Measurements from ENCODE around the gene SEC11C. TPM values are rescaled to one million over a fixed set of nuclear protein-coding genes. Genes with fewer than 3 reads are reported as not detected.

SEC11C gene
- total RNA-seq, 4 donors from 2014 or later, result 25.9 to 48.0 (median 34.4) TPM

DNA sequence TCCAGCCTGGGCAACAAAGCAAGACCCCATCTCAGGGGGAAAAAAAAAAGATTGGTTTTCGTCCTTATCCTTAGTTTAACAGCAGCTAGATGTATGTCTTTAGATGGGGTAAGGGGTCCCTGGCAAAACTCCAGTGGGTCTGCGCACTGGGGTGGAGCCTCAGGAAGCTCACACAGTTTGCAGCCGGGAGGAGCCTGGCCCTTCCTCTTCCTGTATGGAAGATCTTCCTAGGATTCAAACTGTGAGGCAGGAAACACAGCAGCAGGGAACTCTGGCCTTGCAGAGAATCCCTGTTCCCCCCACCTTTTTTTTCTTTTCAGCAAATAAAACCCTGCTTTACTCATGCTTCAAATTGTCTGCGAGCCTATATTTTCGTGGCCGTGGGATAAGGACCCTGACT, 67.8 kb downstream of the SEC11C start:
- peaks cover 15% of the 10 kb centered on the region for H3K4me1 ChIP-seq
- H3K27ac ChIP-seq, result no peak overlapping the region
- TF ChIP-seq, protein P1, sequence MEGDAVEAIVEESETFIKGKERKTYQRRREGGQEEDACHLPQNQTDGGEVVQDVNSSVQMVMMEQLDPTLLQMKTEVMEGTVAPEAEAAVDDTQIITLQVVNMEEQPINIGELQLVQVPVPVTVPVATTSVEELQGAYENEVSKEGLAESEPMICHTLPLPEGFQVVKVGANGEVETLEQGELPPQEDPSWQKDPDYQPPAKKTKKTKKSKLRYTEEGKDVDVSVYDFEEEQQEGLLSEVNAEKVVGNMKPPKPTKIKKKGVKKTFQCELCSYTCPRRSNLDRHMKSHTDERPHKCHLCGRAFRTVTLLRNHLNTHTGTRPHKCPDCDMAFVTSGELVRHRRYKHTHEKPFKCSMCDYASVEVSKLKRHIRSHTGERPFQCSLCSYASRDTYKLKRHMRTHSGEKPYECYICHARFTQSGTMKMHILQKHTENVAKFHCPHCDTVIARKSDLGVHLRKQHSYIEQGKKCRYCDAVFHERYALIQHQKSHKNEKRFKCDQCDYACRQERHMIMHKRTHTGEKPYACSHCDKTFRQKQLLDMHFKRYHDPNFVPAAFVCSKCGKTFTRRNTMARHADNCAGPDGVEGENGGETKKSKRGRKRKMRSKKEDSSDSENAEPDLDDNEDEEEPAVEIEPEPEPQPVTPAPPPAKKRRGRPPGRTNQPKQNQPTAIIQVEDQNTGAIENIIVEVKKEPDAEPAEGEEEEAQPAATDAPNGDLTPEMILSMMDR (IDR thresholded peaks at IDR 0.05), result no peak
- no peak for TF ChIP-seq POLR2A (IDR thresholded peaks at IDR 0.05)
- no peak for TF ChIP-seq POLR2AphosphoS5 (IDR thresholded peaks at IDR 0.05)
- no peak for TF ChIP-seq EP300 (IDR thresholded peaks at IDR 0.05)
- H3K9me3 ChIP-seq, result no peaks in the 10 kb centered on the region
- no peak overlapping the region for H3K4me3 ChIP-seq
- WGBS, result 75% methylated on average over 6 of the region's 6 CpGs
- no peaks in the 10 kb centered on the region for H3K36me3 ChIP-seq
- no peaks in the 10 kb centered on the region for H3K27me3 ChIP-seq
- no peak for DNase-seq (ENCODE audit: low spot score in 2 of 2)

Other genes starting within 250 kb of the SEC11C start
- not detected for gene GRP, start 80.3 kb downstream of the SEC11C start, total RNA-seq
- gene RAX, start 133.6 kb downstream of the SEC11C start, total RNA-seq, result under 1 TPM in 1 of 4 donors, not detected in 3; 0.18 TPM
- not detected for gene CPLX4, start 178.8 kb downstream of the SEC11C start, total RNA-seq
- gene LMAN1, start 219.4 kb downstream of the SEC11C start, total RNA-seq, result 10 to 100 TPM; 39.8 to 61.2 (median 47.6) TPM